Upper lobe of left lung (tissue), 6 donors: ENCODE measurements around the gene RCCD1. TPM values are rescaled to one million over a fixed set of nuclear protein-coding genes. Genes with fewer than 3 reads are reported as not detected.

Source experiments
- ATAC-seq, 2 donors: fragments of 200-7000 bp; cut with Tn5 transposase; one replicate each; pipeline ENCODE4 v1.9.1; 2022; ENCODE audit warnings: mild to moderate bottlenecking in 2 of 2, moderate library complexity in 2 of 2; ENCODE audit not compliant: low FRiP score in 2 of 2
- DNase-seq, 2 donors: peaks; one replicate each; pipeline ENCODE4 v3.0.0-alpha.2; 2019 to 2020
- H3K27ac ChIP-seq, 4 donors: fragments of 200-600 bp; sonication (generic); one replicate each; pipeline ENCODE4 v1.5.1; 2016 to 2019
- H3K27me3 ChIP-seq, 4 donors: fragments of 200-600 bp; sonication (generic); one replicate each; pipeline ENCODE4 v1.5.1; 2017 to 2019
- H3K36me3 ChIP-seq, 4 donors: fragments of 200-600 bp; sonication (generic); one replicate each; pipeline ENCODE4 v1.5.1; 2016 to 2019
- H3K4me1 ChIP-seq, 4 donors: fragments of 200-600 bp; sonication (generic); one replicate each; pipeline ENCODE4 v1.5.1; 2018 to 2019
- H3K4me3 ChIP-seq, 4 donors: fragments of 200-600 bp; sonication (generic); one replicate each; pipeline ENCODE4 v1.5.1; 2017 to 2019; ENCODE audit warnings: mild to moderate bottlenecking in 2 of 4, moderate library complexity in 1 of 4
- H3K9me3 ChIP-seq, 4 donors: fragments of 200-600 bp; sonication (generic); one replicate each; pipeline ENCODE4 v1.5.1; 2018 to 2019
- EP300 ChIP-seq, 4 donors: sonication (generic); formaldehyde crosslinking; IDR thresholded peaks; one replicate each; pipeline ENCODE4 v1.5.1; 2017; ENCODE audit warnings: antibody characterized with exemption in 4 of 4, control low read depth in 2 of 4
- POLR2A ChIP-seq, 4 donors: fragments of 450-650 bp; IDR thresholded peaks; one replicate each; pipeline ENCODE4 v1.5.1; 2016 to 2017; ENCODE audit warnings: antibody characterized with exemption in 4 of 4, mild to moderate bottlenecking in 2 of 4
- POLR2AphosphoS5 ChIP-seq, 2 donors: sonication (generic); formaldehyde crosslinking; IDR thresholded peaks; one replicate each; pipeline ENCODE4 v1.5.1; 2017; ENCODE audit warnings: antibody characterized with exemption in 2 of 2
- WGBS, 2 donors: methylation state at CpG; one replicate each; pipeline ENCODE4 v1.1.5; 2017 to 2018; 5-methylcytosine and 5-hydroxymethylcytosine counted together
- total RNA-seq, 6 donors: library from RNA; depleted of rRNA in 4 of 6; stranded (reverse); fragments of >200 nt in 4 of 6; gene quantifications; one replicate each; pipeline versions ENCODE4 v1.1.0 to v1.2.1, GENCODE V29; 2016 to 2021
- TF ChIP-seq, protein P1 (sequence below), 6 experiments: fragments of 450-650 bp in 4 of 6; fragments of 200-600 bp in 2 of 6; sonication (generic) in 2 of 6; IDR thresholded peaks; one replicate each; pipeline ENCODE4 v1.5.1; 2016 to 2019; ENCODE audit warnings: antibody characterized with exemption in 6 of 6
- donor health status: DM: no; HTN: no; CAD: no; lungs with moderate emphysema.
- donor health status: DM: no; HTN: yes; CAD: no; lungs with severe emphysema.

Gene RCCD1
- total RNA-seq, 6 donors from 2014 or later: 3.8 to 21.0 (median 9.4) TPM

DNA sequence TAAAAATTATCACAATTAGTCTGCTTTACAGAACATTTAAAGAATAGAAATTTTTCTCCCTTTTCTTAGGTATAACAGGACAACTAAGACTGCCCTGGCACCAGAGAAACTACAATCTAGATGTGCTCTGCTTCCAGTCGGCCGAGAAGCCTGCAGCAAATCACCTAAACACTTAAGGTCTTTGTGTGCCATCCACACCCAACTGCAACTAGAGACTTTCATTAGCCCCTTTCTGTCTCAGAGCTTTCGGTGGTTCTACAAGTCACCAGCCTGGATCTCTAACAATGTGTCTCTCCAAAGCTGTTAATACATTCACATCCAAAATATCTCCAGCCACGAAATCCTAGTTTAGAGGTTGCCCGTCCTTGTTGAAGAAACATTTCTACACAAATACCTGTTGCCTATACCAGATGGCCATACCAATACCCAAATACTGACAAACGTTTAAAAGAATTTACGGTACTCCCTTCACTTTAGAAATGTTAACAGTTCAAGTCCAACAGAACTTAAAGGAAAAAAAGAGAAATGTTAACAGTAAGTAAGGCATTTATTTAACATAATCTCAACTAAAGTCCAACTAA lies 33.0 kb downstream of the RCCD1 start:
- TF ChIP-seq POLR2A (IDR thresholded peaks at IDR 0.05): no peak
- TF ChIP-seq POLR2AphosphoS5 (IDR thresholded peaks at IDR 0.05): no peak
- TF ChIP-seq, protein P1, sequence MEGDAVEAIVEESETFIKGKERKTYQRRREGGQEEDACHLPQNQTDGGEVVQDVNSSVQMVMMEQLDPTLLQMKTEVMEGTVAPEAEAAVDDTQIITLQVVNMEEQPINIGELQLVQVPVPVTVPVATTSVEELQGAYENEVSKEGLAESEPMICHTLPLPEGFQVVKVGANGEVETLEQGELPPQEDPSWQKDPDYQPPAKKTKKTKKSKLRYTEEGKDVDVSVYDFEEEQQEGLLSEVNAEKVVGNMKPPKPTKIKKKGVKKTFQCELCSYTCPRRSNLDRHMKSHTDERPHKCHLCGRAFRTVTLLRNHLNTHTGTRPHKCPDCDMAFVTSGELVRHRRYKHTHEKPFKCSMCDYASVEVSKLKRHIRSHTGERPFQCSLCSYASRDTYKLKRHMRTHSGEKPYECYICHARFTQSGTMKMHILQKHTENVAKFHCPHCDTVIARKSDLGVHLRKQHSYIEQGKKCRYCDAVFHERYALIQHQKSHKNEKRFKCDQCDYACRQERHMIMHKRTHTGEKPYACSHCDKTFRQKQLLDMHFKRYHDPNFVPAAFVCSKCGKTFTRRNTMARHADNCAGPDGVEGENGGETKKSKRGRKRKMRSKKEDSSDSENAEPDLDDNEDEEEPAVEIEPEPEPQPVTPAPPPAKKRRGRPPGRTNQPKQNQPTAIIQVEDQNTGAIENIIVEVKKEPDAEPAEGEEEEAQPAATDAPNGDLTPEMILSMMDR (IDR thresholded peaks at IDR 0.05): no peak
- no peak for TF ChIP-seq EP300 (IDR thresholded peaks at IDR 0.05)
- WGBS, 2 donors: 79 to 87% methylated on average over 7 of the region's 7 CpGs
- DNase-seq (no peak), ATAC-seq (no peak)
- Histone ChIP-seq H3K4me3 (no peak overlapping the region), H3K27ac (no peak overlapping the region), H3K27me3 (no peaks in the 10 kb centered on the region), H3K36me3 (no peaks in the 10 kb centered on the region), H3K9me3 (no peaks in the 10 kb centered on the region), H3K4me1 (no peaks in the 10 kb centered on the region)

DNA sequence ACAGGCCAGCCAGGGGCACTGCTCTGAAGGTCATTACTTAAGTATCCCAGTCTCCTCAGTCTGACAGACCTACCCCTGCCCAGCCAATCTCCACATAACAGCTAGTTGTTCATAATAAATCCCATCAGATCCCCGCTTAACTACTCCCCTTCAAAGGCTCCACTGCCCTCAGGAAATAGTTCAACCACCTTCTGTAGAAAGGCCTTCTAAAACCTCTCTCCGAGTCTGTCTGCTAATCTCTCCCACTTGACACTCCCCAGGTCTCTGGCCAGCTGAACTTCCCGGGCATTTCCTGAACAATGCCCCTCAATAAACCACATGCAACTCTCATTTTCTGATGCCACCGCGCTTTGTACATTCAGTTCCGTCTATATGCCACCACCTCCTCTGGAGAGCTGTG lies 33.6 kb downstream of the RCCD1 start:
- Histone ChIP-seq H3K27ac (no peak overlapping the region), H3K9me3 (no peaks in the 10 kb centered on the region), H3K36me3 (no peaks in the 10 kb centered on the region), H3K4me3 (no peak overlapping the region), H3K27me3 (no peaks in the 10 kb centered on the region), H3K4me1 (peaks cover 0 to 3% (median 1%) of the 10 kb centered on the region in 4 donors)
- no peak for ATAC-seq
- TF ChIP-seq POLR2AphosphoS5 (IDR thresholded peaks at IDR 0.05) (no peak), EP300 (IDR thresholded peaks at IDR 0.05) (no peak), POLR2A (IDR thresholded peaks at IDR 0.05) (no peak)
- TF ChIP-seq, protein P1 (IDR thresholded peaks at IDR 0.05): no peak
- WGBS, 2 donors: 46 to 56% methylated on average over 6 of the region's 6 CpGs
- DNase-seq: no peak

DNA sequence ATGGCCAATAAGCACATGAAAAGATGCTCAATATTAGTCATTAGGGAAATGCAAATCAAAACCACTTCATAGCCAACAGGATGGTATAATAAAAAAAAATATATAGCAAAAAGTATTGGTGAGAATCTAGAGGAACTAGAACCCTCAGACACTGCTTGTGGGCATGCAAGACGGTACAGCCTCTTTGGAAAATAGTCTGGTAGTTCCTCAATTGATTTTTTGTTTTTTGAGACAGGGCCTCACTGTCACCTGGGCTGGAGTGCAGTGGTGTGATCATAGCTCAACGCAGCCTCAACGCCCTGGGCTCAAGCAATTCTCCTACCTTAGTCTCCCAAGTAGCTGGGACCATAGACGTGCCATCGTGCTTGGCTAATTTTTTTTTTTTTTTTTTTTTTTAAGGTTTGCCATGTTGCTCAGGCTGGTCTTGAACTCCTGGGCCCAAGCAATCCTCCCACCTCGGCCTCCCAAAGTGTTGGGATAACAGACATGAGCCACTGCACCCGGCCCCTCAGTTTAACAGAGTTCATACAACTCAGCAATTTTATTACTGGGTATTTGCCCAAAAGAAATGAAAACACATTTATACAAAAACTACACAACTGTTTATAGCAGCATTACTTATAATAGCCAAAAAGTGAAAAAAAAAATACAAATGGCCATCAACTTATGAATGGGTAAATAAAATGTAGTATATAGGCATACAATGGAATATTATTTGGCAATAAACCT lies 34.5 kb downstream of the RCCD1 start:
- TF ChIP-seq, protein P1 (IDR thresholded peaks at IDR 0.05): no peak
- TF ChIP-seq POLR2A (IDR thresholded peaks at IDR 0.05): no peak
- TF ChIP-seq EP300 (IDR thresholded peaks at IDR 0.05): no peak
- no peak overlapping the region for H3K27ac ChIP-seq
- WGBS, 2 donors: 74 to 95% methylated on average over 7 of the region's 7 CpGs
- H3K4me1 ChIP-seq: peaks cover 0 to 10% (median 4%) of the 10 kb centered on the region in 4 donors
- no peak for ATAC-seq
- DNase-seq: no peak
- H3K4me3 ChIP-seq: no peak overlapping the region
- H3K9me3 ChIP-seq: no peaks in the 10 kb centered on the region
- no peaks in the 10 kb centered on the region for H3K27me3 ChIP-seq
- no peaks in the 10 kb centered on the region for H3K36me3 ChIP-seq

DNA sequence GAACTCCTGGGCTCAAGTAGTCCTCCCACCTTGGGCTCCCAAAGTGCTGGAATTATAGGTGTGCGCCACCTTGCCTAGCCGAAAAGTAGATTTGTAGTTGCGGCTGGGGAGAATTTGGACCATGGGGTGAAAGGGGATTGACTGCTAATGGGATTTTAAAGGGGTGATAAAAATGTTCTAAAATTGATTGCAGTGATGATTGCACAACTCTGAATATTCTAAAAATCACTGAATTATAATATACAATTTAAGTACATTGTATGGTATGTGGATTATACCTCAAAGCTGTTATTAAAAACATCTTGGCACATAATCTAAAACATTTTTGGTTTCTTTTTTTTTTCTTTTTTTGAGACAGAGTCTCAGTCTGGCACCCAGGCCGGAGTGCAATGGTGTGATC lies 35.8 kb downstream of the RCCD1 start:
- no peaks in the 10 kb centered on the region for H3K27me3 ChIP-seq
- no peak overlapping the region for H3K27ac ChIP-seq
- TF ChIP-seq, protein P1 (IDR thresholded peaks at IDR 0.05): no peak
- no peak for TF ChIP-seq POLR2A (IDR thresholded peaks at IDR 0.05)
- TF ChIP-seq POLR2AphosphoS5 (IDR thresholded peaks at IDR 0.05): no peak
- TF ChIP-seq EP300 (IDR thresholded peaks at IDR 0.05): no peak
- 94 to 96% methylated on average over 4 of the region's 4 CpGs for WGBS, 2 donors
- peaks cover 0 to 17% (median 7%) of the 10 kb centered on the region in 4 donors for H3K4me1 ChIP-seq
- H3K36me3 ChIP-seq: no peaks in the 10 kb centered on the region
- no peaks in the 10 kb centered on the region for H3K9me3 ChIP-seq
- H3K4me3 ChIP-seq: no peak overlapping the region
- ATAC-seq: no peak
- DNase-seq: no peak
